Fibroblast of lung (primary cell): ENCODE results near the gene FARP1. TPM values are rescaled to one million over a fixed set of nuclear protein-coding genes. Genes with fewer than 3 reads are reported as not detected.

ENCODE experiments used
- DNase-seq, 2 donors: peaks; one replicate each; pipeline versions ENCODE4 v3.0.0 to v3.0.0-alpha.2; 2010; ENCODE audit warnings: low read depth in 2 of 2
- H2AFZ ChIP-seq: 2 replicates; pipeline ENCODE4 v1.5.1; 2012; ENCODE audit warnings: low read length, control low read depth, inconsistent platforms
- H3K27ac ChIP-seq: 2 replicates; pipeline ENCODE4 v1.5.1; 2011; ENCODE audit warnings: low read length, control low read depth; ENCODE audit not compliant: insufficient read depth
- H3K27me3 ChIP-seq: 2 replicates; pipeline ENCODE4 v1.5.1; 2011; ENCODE audit warnings: mild to moderate bottlenecking, low read length; ENCODE audit not compliant: control insufficient read depth, insufficient read depth
- H3K36me3 ChIP-seq: 2 replicates; pipeline ENCODE4 v1.5.1; 2011; ENCODE audit warnings: low read length; ENCODE audit not compliant: control insufficient read depth, insufficient read depth
- H3K4me1 ChIP-seq: 2 replicates; pipeline ENCODE4 v1.5.1; 2011; ENCODE audit warnings: low read length; ENCODE audit not compliant: control insufficient read depth, insufficient read depth; ENCODE audit errors: extremely low read depth
- H3K4me2 ChIP-seq: 2 replicates; pipeline ENCODE4 v1.5.1; 2011; ENCODE audit warnings: low read length, control low read depth; ENCODE audit not compliant: insufficient read depth; ENCODE audit errors: extremely low read depth
- H3K4me3 ChIP-seq, 4 experiments: fragments of 200-600 bp in 1 of 4; sonication (generic) in 1 of 4; replicated peaks in 1 of 4; 2 replicates each; pipeline ENCODE4 v1.5.1; 2011 to 2016; ENCODE audit warnings: low read length in 4 of 4, low read depth in 3 of 4, mild to moderate bottlenecking in 3 of 4, control low read depth in 2 of 4, inconsistent platforms in 1 of 4, mixed read lengths in 1 of 4; ENCODE audit not compliant: insufficient read depth in 1 of 4; ENCODE audit errors: control extremely low read depth in 1 of 4
- H3K79me2 ChIP-seq: 2 replicates; pipeline ENCODE4 v1.5.1; 2012; ENCODE audit warnings: mild to moderate bottlenecking, low read length, inconsistent platforms; ENCODE audit not compliant: control insufficient read depth, insufficient read depth
- H3K9ac ChIP-seq: 2 replicates; pipeline ENCODE4 v1.5.1; 2011; ENCODE audit warnings: mild to moderate bottlenecking, low read length, control low read depth; ENCODE audit not compliant: insufficient read depth
- H3K9me3 ChIP-seq: 2 replicates; pipeline ENCODE4 v1.5.1; 2012; ENCODE audit warnings: low read depth, low read length; ENCODE audit not compliant: control insufficient read depth, insufficient read depth
- H4K20me1 ChIP-seq: 2 replicates; pipeline ENCODE4 v1.5.1; 2011; ENCODE audit warnings: low read length; ENCODE audit not compliant: control insufficient read depth, insufficient read depth; ENCODE audit errors: extremely low read depth
- EZH2 ChIP-seq: IDR thresholded peaks from 2 replicates; pipeline ENCODE4 v1.5.1; 2012; ENCODE audit warnings: low read length, control low read depth, mild to moderate bottlenecking; ENCODE audit errors: missing control alignments
- polyA plus RNA-seq, 2 donors: library from polyadenylated mRNA; depleted of rRNA in 1 of 2; stranded (reverse) in 1 of 2; unstranded in 1 of 2; fragments of >200 nt; gene quantifications; 2 replicates each; pipeline ENCODE4 v1.2.1, GENCODE V29; 2011 to 2012; ENCODE audit warnings: missing spikeins in 1 of 2
- total RNA-seq: library from RNA; depleted of rRNA; stranded (reverse); fragments of >200 nt; gene quantifications from 2 replicates; pipeline ENCODE4 v1.2.1, GENCODE V29; 2014
- TF ChIP-seq, protein P1 (sequence below), 2 donors: IDR thresholded peaks in 1 of 2; conservative IDR thresholded peaks in 1 of 2; 1 replicate in 1 of 2; 2 replicates in 1 of 2; pipeline ENCODE4 v1.5.1; 2011 to 2012; ENCODE audit warnings: low read length in 2 of 2, control low read depth in 1 of 2, inconsistent platforms in 1 of 2, low read depth in 1 of 2, mild to moderate bottlenecking in 1 of 2

Gene FARP1
- total and polyA plus RNA-seq, 2 donors (not counting 1 experiment from before 2014, with no cell fraction given), result 50.9 to 199 TPM

DNA sequence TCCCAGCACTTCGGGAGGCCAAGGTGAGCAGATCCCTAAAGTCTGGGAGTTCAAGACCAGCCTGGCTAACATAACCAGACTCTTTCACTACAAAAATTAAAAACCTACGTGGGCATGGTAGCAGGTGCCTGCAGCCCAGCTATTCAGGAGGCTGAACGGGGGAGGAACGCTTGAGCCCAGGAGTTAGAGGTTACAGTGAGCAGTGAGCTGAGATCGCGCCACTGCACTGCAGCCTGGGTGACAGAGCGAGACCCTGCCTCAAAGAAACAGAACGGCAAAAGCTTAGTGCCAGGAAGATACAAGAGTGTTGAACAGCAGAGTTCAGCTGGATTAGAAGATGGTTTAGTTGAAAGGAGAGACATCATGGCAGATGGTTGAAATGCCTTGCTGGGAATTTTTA, 58.3 kb downstream of the FARP1 start:
- Histone ChIP-seq H2AFZ (no peak overlapping the region), H3K4me1 (peaks cover 26% of the 10 kb centered on the region), H3K79me2 (peaks cover 59% of the 10 kb centered on the region), H3K9ac (no peak overlapping the region), H3K36me3 (no peaks in the 10 kb centered on the region), H4K20me1 (no peaks in the 10 kb centered on the region), H3K4me3 (no peak overlapping the region), H3K9me3 (no peaks in the 10 kb centered on the region), H3K27me3 (no peaks in the 10 kb centered on the region), H3K27ac (no peak overlapping the region), H3K4me2 (no peak overlapping the region)
- TF ChIP-seq EZH2, result no peak
- TF ChIP-seq, protein P1, sequence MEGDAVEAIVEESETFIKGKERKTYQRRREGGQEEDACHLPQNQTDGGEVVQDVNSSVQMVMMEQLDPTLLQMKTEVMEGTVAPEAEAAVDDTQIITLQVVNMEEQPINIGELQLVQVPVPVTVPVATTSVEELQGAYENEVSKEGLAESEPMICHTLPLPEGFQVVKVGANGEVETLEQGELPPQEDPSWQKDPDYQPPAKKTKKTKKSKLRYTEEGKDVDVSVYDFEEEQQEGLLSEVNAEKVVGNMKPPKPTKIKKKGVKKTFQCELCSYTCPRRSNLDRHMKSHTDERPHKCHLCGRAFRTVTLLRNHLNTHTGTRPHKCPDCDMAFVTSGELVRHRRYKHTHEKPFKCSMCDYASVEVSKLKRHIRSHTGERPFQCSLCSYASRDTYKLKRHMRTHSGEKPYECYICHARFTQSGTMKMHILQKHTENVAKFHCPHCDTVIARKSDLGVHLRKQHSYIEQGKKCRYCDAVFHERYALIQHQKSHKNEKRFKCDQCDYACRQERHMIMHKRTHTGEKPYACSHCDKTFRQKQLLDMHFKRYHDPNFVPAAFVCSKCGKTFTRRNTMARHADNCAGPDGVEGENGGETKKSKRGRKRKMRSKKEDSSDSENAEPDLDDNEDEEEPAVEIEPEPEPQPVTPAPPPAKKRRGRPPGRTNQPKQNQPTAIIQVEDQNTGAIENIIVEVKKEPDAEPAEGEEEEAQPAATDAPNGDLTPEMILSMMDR (conservative IDR thresholded peaks at IDR 0.05 in 1 of 2, IDR thresholded peaks at IDR 0.05 in 1 of 2; ENCODE audit: low read depth in 1 of 2, low read length in 2 of 2), result no peak
- no peak for DNase-seq

DNA sequence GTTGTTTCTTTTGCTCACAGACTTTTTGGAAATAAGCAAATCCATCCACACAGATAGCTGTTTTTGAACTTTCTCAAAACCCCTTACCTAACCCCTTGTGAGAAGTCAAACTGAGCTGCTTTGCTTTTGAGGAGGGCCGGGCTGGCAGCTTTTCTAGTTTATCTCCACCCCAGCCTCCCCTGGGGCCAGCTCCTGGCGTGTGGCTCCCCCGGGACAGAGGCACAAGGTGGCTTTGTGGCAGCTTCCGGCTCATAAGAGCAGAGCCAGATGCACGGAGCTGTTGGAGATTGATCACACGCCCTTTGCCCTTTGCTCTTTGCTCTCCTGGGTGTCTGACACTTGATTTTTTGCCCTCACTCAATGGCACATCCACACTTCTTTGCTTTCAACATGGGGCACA, 59.1 kb downstream of the FARP1 start:
- H3K27me3 ChIP-seq, result no peaks in the 10 kb centered on the region
- peak overlapping the region; percentile 24 for H3K27ac ChIP-seq
- H3K9me3 ChIP-seq, result no peaks in the 10 kb centered on the region
- peaks cover 29% of the 10 kb centered on the region for H3K4me1 ChIP-seq
- H3K4me2 ChIP-seq, result no peak overlapping the region
- H3K9ac ChIP-seq, result no peak overlapping the region
- H2AFZ ChIP-seq, result no peak overlapping the region
- no peaks in the 10 kb centered on the region for H3K36me3 ChIP-seq
- peaks cover 57% of the 10 kb centered on the region for H3K79me2 ChIP-seq
- TF ChIP-seq EZH2, result no peak
- TF ChIP-seq, protein P1 (conservative IDR thresholded peaks at IDR 0.05 in 1 of 2, IDR thresholded peaks at IDR 0.05 in 1 of 2; ENCODE audit: low read depth in 1 of 2, low read length in 2 of 2), result no peak
- no peak overlapping the region for H3K4me3 ChIP-seq
- no peaks in the 10 kb centered on the region for H4K20me1 ChIP-seq
- no peak for DNase-seq

DNA sequence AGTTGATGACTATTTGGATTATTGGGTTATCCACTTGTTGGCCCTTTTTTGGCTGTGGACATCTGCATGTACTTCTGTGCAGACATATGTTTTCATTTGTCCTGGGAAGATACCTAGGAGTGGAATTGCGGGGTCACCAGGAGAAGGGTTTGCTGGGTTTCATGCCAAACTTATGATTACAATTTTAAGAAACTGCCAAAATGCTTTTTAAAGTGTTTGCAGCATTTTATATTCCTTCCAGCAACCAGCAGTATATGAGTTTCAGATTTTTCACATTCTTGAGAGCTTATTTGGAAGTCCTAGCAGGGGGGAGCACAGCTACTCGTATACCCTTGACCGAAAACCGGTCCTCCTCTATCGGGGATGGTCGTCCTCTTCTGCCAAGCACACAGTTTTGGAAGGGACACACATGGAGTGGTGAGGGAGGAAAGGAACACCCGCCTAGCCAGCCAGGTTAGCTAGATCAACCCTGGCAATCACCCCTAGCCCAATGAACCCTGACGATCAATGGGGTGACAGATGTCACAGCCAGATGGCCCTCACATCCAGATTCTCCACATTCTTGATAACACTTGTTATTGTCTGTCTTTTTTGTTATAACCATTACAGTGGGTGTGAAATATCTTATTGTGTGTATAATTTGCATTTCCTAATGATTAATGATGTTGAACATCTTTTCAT, 60.9 kb downstream of the FARP1 start:
- Histone ChIP-seq H3K79me2 (peaks cover 56% of the 10 kb centered on the region), H3K27me3 (no peaks in the 10 kb centered on the region), H4K20me1 (no peaks in the 10 kb centered on the region), H2AFZ (no peak overlapping the region), H3K36me3 (no peaks in the 10 kb centered on the region), H3K4me2 (peak overlapping the region; percentile 60), H3K4me3 (no peak overlapping the region), H3K4me1 (peaks cover 42% of the 10 kb centered on the region), H3K9ac (peak overlapping the region; percentile 3), H3K9me3 (no peaks in the 10 kb centered on the region), H3K27ac (peak overlapping the region; percentile 76)
- DNase-seq, result peak in 1 of 2 donors; percentile 69
- no peak for TF ChIP-seq EZH2
- TF ChIP-seq, protein P1 (conservative IDR thresholded peaks at IDR 0.05 in 1 of 2, IDR thresholded peaks at IDR 0.05 in 1 of 2; ENCODE audit: low read depth in 1 of 2, low read length in 2 of 2), result no peak
